K562 (cell line): ENCODE measurements around the gene MYH9. TPM values are rescaled to one million over a fixed set of nuclear protein-coding genes. Genes with fewer than 3 reads are reported as not detected.

ENCODE experiments used
- ATAC-seq: fragments of 200-7000 bp; cut with Tn5 transposase; 3 replicates; pipeline ENCODE4 v1.9.1; 2020; ENCODE audit warnings: moderate library complexity
- BruUV-seq: library from RNA; stranded (reverse); fragments of 400-500 nt; replicated peaks from 2 replicates; lab custom pipeline; 2021; lab: Mats Ljungman, UMichigan
- CTCF ChIA-PET: fragments of 300-600 bp; formaldehyde crosslinking; extraction: SDS; loops from one replicate; lab custom pipeline; 2021; ENCODE audit warnings: low intra/inter-chr PET ratio; lab: Yijun Ruan, JAX
- POLR2A ChIA-PET: fragments of 300-600, 350-650 bp; sonication (Branson Sonifier 250); formaldehyde crosslinking; extraction: SDS; loops from one replicate; lab custom pipeline; 2021; ENCODE audit warnings: antibody characterized with exemption, inconsistent platforms; lab: Yijun Ruan, JAX
- DNase-seq, 4 experiments: peaks; one replicate each; pipeline versions ENCODE4 v3.0.0 to v3.0.0-alpha.2; 2011 to 2018; ENCODE audit warnings: low spot score in 3 of 4, mixed read lengths in 3 of 4; ENCODE audit errors: extremely low read depth in 1 of 4
- FAIRE-seq: peaks from 2 replicates; lab custom pipeline; 2011; peaks lifted over from hg19 to GRCh38; lab: Jason Lieb, UNC
- H2AFZ ChIP-seq: 2 replicates; pipeline ENCODE4 v1.6.0; 2011; ENCODE audit warnings: low read depth, low read length, control low read depth, inconsistent platforms
- H3K27ac ChIP-seq: fragments of 200-600 bp; 3 replicates; pipeline ENCODE4 v1.8.0; 2011; ENCODE audit warnings: low read depth, mild to moderate bottlenecking, control low read depth, inconsistent platforms, low read length, moderate library complexity, mixed read lengths; ENCODE audit errors: extremely low read depth
- H3K27me3 ChIP-seq, 2 experiments: fragments of 300-600 bp in 1 of 2; 2 replicates in 1 of 2; 3 replicates in 1 of 2; pipeline versions ENCODE4 v1.6.0 to v1.8.0; 2011; ENCODE audit warnings: inconsistent platforms in 2 of 2, low read length in 2 of 2, mild to moderate bottlenecking in 1 of 2, mixed read lengths in 1 of 2, moderate library complexity in 1 of 2; ENCODE audit not compliant: control insufficient read depth in 2 of 2, insufficient read depth in 2 of 2
- H3K36me3 ChIP-seq: fragments of 300-600 bp; 3 replicates; pipeline ENCODE4 v1.8.0; 2011; ENCODE audit warnings: mild to moderate bottlenecking, low read length, inconsistent platforms; ENCODE audit not compliant: control insufficient read depth, insufficient read depth
- H3K4me1 ChIP-seq, 2 experiments: fragments of 200-600 bp in 1 of 2; replicated peaks in 1 of 2; 2 replicates in 1 of 2; 3 replicates in 1 of 2; pipeline versions ENCODE4 v1.5.1 to v1.8.0; 2011; ENCODE audit warnings: inconsistent platforms in 2 of 2, low read length in 2 of 2, mild to moderate bottlenecking in 1 of 2, mixed read lengths in 1 of 2, moderate library complexity in 1 of 2; ENCODE audit not compliant: control insufficient read depth in 2 of 2, insufficient read depth in 2 of 2
- H3K4me2 ChIP-seq: 2 replicates; pipeline ENCODE4 v1.6.1; 2011; ENCODE audit warnings: low read length, control low read depth, inconsistent platforms, mixed read lengths; ENCODE audit not compliant: insufficient read depth
- H3K4me3 ChIP-seq: fragments of 200-600 bp; sonication (generic), shearing (Covaris generic); 2 replicates; pipeline ENCODE4 v1.5.1; 2016; ENCODE audit warnings: control low read depth, inconsistent platforms
- H3K79me2 ChIP-seq: fragments of 200-600 bp; 3 replicates; pipeline ENCODE4 v1.8.0; 2011; ENCODE audit warnings: low read length, inconsistent platforms; ENCODE audit not compliant: control insufficient read depth, insufficient read depth
- H3K9ac ChIP-seq, 2 experiments: 2 replicates each; pipeline versions ENCODE4 v1.6.0 to v1.6.1; 2011; ENCODE audit warnings: low read depth in 2 of 2, low read length in 2 of 2, control low read depth in 1 of 2, inconsistent platforms in 1 of 2, mild to moderate bottlenecking in 1 of 2, mixed read lengths in 1 of 2; ENCODE audit not compliant: insufficient read depth in 1 of 2
- H3K9me1 ChIP-seq: one replicate; pipeline ENCODE4 v1.6.0; 2011; ENCODE audit warnings: inconsistent platforms, mild to moderate bottlenecking, low read length, moderate library complexity; ENCODE audit not compliant: control insufficient read depth, insufficient read depth
- H3K9me3 ChIP-seq: replicated peaks from 2 replicates; pipeline ENCODE4 v1.5.1; 2011; ENCODE audit warnings: low read depth, low read length, inconsistent platforms; ENCODE audit not compliant: control insufficient read depth, insufficient read depth
- H4K20me1 ChIP-seq: replicated peaks from 2 replicates; pipeline ENCODE4 v1.6.1; 2011; ENCODE audit warnings: low read length, inconsistent platforms, mixed read lengths; ENCODE audit not compliant: control insufficient read depth, insufficient read depth
- BRCA1 ChIP-seq, 2 experiments: fragments of 450-650 bp in 1 of 2; sonication (generic) in 1 of 2; formaldehyde crosslinking in 1 of 2; IDR thresholded peaks; 2 replicates each; pipeline versions ENCODE4 v1.5.0 to v1.6.1; 2017 to 2020; ENCODE audit warnings: mild to moderate bottlenecking in 1 of 2, missing genetic modification reagents in 1 of 2
- CREM ChIP-seq: IDR thresholded peaks from 2 replicates; pipeline ENCODE4 v1.6.1; 2014; ENCODE audit warnings: antibody characterized with exemption, low read depth
- EP400 ChIP-seq: fragments of 450-650 bp; IDR thresholded peaks from 2 replicates; pipeline ENCODE4 v1.6.1; 2017; ENCODE audit warnings: antibody characterized with exemption, mild to moderate bottlenecking, moderate library complexity
- ERF ChIP-seq: fragments of 450-650 bp; formaldehyde crosslinking; IDR thresholded peaks from 2 replicates; pipeline ENCODE4 v1.4.0; 2020; ENCODE audit warnings: mild to moderate bottlenecking, mixed read lengths
- GABPB2 ChIP-seq: fragments of 250-450 bp; sonication (Bioruptor Pico); conservative IDR thresholded peaks from 2 replicates; pipeline ENCODE4 v1.5.1; 2021; ENCODE audit warnings: mild to moderate bottlenecking
- IFI16 ChIP-seq: fragments of 250-450 bp; sonication (Bioruptor Pico); IDR thresholded peaks from 2 replicates; pipeline ENCODE4 v2.1.2; 2022; ENCODE audit warnings: mild to moderate bottlenecking, inconsistent platforms
- POLR2AphosphoS2 ChIP-seq: IDR thresholded peaks from 2 replicates; pipeline ENCODE4 v1.6.1; 2012; ENCODE audit warnings: low read length, improper control_type of control experiment
- TRIM28 ChIP-seq: fragments of 450-650 bp; IDR thresholded peaks from 2 replicates; pipeline ENCODE4 v1.6.1; 2017
- TSC22D4 ChIP-seq: fragments of 450-650 bp; IDR thresholded peaks from 2 replicates; pipeline ENCODE4 v1.6.1; 2016; ENCODE audit warnings: missing genetic modification characterization, missing biosample characterization, control low read depth
- ZC3H8 ChIP-seq: fragments of 450-650 bp; IDR thresholded peaks from 2 replicates; pipeline ENCODE4 v1.6.1; 2017
- ZNF23 ChIP-seq: fragments of 250-450 bp; sonication (Bioruptor Pico); IDR thresholded peaks from 2 replicates; pipeline ENCODE4 v1.4.0; 2020; ENCODE audit warnings: mild to moderate bottlenecking
- ZNF354B ChIP-seq: fragments of 250-450 bp; sonication (Bioruptor Pico); IDR thresholded peaks from 2 replicates; pipeline ENCODE4 v1.4.0; 2020
- WGBS: fragments of 100-300 bp; shearing (Covaris generic); methylation state at CpG from one replicate; pipeline ENCODE4 v1.1.6; 2016; ENCODE audit warnings: low coverage, mixed read lengths; ENCODE audit not compliant: insufficient coverage; ENCODE audit errors: missing lambda C conversion rate; 5-methylcytosine and 5-hydroxymethylcytosine counted together
- in situ Hi-C: fragments of 300-500 bp; cut with MboI; formaldehyde crosslinking; loops from 4 replicates; pipeline ENCODE4 v1.15.0; 2018; ENCODE audit warnings: inconsistent platforms, mixed read lengths
- intact Hi-C: fragments of 100-400 bp; cut with micrococcal nuclease; formaldehyde crosslinking; loops from 2 replicates; pipeline ENCODE4 v1.14.2; 2022
- polyA plus RNA-seq, 8 experiments: library from polyadenylated mRNA; depleted of rRNA in 4 of 8; stranded (reverse) in 5 of 8; unstranded in 3 of 8; fragments of >200 nt; fragmentation: Nextera tagmentation in 2 of 8; fragmentation: Illumina TruSeq in 1 of 8; extraction: Ambion mirVana in 2 of 8; extraction: Trizol in 1 of 8; gene quantifications; 2 replicates each; pipeline versions ENCODE4 v1.2.1 to v1.2.3, GENCODE V29; 2011 to 2014; ENCODE audit warnings: inconsistent platforms in 1 of 8, missing spikeins in 1 of 8
- total RNA-seq, 7 experiments: library from RNA; depleted of rRNA in 6 of 7; stranded (reverse); fragments of >200 nt in 6 of 7; fragmentation: Illumina TruSeq in 2 of 7; extraction: Trizol in 2 of 7; gene quantifications; 2 replicates each; pipeline versions ENCODE4 v1.2.1 to v1.2.3, GENCODE V29; 2011 to 2021; ENCODE audit warnings: low replicate concordance in 1 of 7
- TF ChIP-seq, protein P1 (sequence below): fragments of 250-450 bp; sonication (Bioruptor Pico); IDR thresholded peaks from 2 replicates; pipeline ENCODE4 v1.8.0; 2021; ENCODE audit warnings: borderline replicate concordance, mild to moderate bottlenecking, moderate library complexity; ENCODE audit not compliant: poor library complexity, severe bottlenecking
- TF ChIP-seq, protein P2 (sequence below), 3 experiments: fragments of 200-800 bp in 1 of 3; sonication (Bioruptor generic) in 1 of 3; sonication (generic) in 1 of 3; formaldehyde crosslinking in 1 of 3; IDR thresholded peaks; 2 replicates each; pipeline versions ENCODE4 v1.6.1 to v1.8.0; 2016 to 2022; ENCODE audit warnings: mild to moderate bottlenecking in 2 of 3, missing compliant biosample characterization in 2 of 3, missing genetic modification characterization in 2 of 3, missing genetic modification reagents in 1 of 3
- TF ChIP-seq, protein P3 (sequence below): fragments of 250-450 bp; sonication (Bioruptor Pico); IDR thresholded peaks from 2 replicates; pipeline ENCODE4 v1.6.1; 2021; ENCODE audit warnings: mild to moderate bottlenecking
- TF ChIP-seq, protein P4 (sequence below), 2 experiments: fragments of 450-650 bp; conservative IDR thresholded peaks; 2 replicates each; pipeline ENCODE4 v1.6.1; 2017; ENCODE audit warnings: mild to moderate bottlenecking in 2 of 2, moderate library complexity in 2 of 2
- TF ChIP-seq, protein P5 (sequence below): fragments of 450-650 bp; IDR thresholded peaks from 2 replicates; pipeline ENCODE4 v1.6.1; 2018; ENCODE audit not compliant: partially characterized antibody

The MYH9 gene
- total and polyA plus RNA-seq, 9 of the 15 experiments (the other 6 are each of a cell fraction or from before 2014, with no cell fraction given): 0.71 to 111 (median 24.6) TPM

DNA sequence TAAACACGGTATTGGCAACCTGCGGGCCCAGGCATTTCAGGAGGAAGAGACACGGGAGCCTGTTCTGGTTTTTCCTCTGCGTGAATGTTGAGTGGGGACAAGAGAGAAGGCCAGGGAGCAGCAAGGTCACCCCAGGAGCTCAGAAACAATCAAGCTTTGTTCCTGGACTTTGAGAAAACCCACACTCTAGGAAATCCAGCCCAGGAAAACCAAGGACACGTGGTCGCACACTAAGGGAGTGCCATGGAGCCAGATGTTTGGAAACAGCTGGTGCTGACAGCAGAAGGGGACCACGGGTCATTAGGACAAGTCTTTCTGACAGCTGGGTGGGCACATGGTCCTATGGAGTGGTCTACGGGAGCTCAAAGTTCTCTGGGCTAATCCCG lies 44.1 kb downstream of the MYH9 start:
- H3K27ac ChIP-seq: no peak overlapping the region
- H3K79me2 ChIP-seq: peaks cover 6% of the 10 kb centered on the region; the same call in 2 of the 3 replicates
- no peak for DNase-seq
- H3K9me3 ChIP-seq: no peaks in the 10 kb centered on the region
- no peak for FAIRE-seq
- H4K20me1 ChIP-seq: no peaks in the 10 kb centered on the region
- no TSS peak for BruUV-seq
- 85% methylated on average over 8 of the region's 9 CpGs for WGBS
- CTCF ChIA-PET: no interaction called here
- peaks cover 65% of the 10 kb centered on the region for H3K36me3 ChIP-seq
- H3K27me3 ChIP-seq: no peaks in the 10 kb centered on the region
- in situ Hi-C loops (no loop called here), intact Hi-C loops (no loop called here)
- no peak for ATAC-seq
- no peak overlapping the region for H2AFZ ChIP-seq
- H3K9ac ChIP-seq: no peak overlapping the region
- POLR2A ChIA-PET: interaction anchor here (0.5 to 0.9 kb wide), 4 partner anchors 10 to 80 kb away, joined by 3 to 4 read pairs (median 3); no protein-coding TSS in a partner anchor
- H3K4me3 ChIP-seq: no peak overlapping the region
- H3K9me1 ChIP-seq: no peaks in the 10 kb centered on the region
- H3K4me1 ChIP-seq: peaks cover 0 to 5% of the 10 kb centered on the region in 2 experiments; a peak in 2 of 5 replicates
- H3K4me2 ChIP-seq: no peak overlapping the region
- TF ChIP-seq ERF (CRISPR knock-in tag) (no peak), ZNF23 (CRISPR knock-in tag) (no peak), ZC3H8 (no peak), EP400 (no peak), TSC22D4 (tag) (no peak), GABPB2 (CRISPR knock-in tag) (no peak), POLR2AphosphoS2 (no peak), CREM (no peak), ZNF354B (CRISPR knock-in tag) (no peak), TRIM28 (no peak), BRCA1 (IDR thresholded peaks at IDR 0.05) (no peak), BRCA1 (CRISPR knock-in tag; IDR thresholded peaks at IDR 0.05) (no peak), IFI16 (no peak)
- TF ChIP-seq, protein P1, sequence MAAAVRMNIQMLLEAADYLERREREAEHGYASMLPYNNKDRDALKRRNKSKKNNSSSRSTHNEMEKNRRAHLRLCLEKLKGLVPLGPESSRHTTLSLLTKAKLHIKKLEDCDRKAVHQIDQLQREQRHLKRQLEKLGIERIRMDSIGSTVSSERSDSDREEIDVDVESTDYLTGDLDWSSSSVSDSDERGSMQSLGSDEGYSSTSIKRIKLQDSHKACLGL: no peak
- TF ChIP-seq, protein P2, sequence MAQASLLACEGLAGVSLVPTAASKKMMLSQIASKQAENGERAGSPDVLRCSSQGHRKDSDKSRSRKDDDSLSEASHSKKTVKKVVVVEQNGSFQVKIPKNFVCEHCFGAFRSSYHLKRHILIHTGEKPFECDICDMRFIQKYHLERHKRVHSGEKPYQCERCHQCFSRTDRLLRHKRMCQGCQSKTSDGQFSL (CRISPR knock-in tag; IDR thresholded peaks at IDR 0.05): no peak
- TF ChIP-seq, protein P2 (tag; IDR thresholded peaks at IDR 0.05): no peak
- TF ChIP-seq, protein P3, sequence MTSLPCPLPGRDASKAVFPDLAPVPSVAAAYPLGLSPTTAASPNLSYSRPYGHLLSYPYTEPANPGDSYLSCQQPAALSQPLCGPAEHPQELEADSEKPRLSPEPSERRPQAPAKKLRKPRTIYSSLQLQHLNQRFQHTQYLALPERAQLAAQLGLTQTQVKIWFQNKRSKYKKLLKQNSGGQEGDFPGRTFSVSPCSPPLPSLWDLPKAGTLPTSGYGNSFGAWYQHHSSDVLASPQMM (CRISPR knock-in tag): no peak
- TF ChIP-seq, protein P4, sequence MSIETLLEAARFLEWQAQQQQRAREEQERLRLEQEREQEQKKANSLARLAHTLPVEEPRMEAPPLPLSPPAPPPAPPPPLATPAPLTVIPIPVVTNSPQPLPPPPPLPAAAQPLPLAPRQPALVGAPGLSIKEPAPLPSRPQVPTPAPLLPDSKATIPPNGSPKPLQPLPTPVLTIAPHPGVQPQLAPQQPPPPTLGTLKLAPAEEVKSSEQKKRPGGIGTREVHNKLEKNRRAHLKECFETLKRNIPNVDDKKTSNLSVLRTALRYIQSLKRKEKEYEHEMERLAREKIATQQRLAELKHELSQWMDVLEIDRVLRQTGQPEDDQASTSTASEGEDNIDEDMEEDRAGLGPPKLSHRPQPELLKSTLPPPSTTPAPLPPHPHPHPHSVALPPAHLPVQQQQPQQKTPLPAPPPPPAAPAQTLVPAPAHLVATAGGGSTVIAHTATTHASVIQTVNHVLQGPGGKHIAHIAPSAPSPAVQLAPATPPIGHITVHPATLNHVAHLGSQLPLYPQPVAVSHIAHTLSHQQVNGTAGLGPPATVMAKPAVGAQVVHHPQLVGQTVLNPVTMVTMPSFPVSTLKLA (conservative IDR thresholded peaks at IDR 0.05): no peak
- TF ChIP-seq, protein P5, sequence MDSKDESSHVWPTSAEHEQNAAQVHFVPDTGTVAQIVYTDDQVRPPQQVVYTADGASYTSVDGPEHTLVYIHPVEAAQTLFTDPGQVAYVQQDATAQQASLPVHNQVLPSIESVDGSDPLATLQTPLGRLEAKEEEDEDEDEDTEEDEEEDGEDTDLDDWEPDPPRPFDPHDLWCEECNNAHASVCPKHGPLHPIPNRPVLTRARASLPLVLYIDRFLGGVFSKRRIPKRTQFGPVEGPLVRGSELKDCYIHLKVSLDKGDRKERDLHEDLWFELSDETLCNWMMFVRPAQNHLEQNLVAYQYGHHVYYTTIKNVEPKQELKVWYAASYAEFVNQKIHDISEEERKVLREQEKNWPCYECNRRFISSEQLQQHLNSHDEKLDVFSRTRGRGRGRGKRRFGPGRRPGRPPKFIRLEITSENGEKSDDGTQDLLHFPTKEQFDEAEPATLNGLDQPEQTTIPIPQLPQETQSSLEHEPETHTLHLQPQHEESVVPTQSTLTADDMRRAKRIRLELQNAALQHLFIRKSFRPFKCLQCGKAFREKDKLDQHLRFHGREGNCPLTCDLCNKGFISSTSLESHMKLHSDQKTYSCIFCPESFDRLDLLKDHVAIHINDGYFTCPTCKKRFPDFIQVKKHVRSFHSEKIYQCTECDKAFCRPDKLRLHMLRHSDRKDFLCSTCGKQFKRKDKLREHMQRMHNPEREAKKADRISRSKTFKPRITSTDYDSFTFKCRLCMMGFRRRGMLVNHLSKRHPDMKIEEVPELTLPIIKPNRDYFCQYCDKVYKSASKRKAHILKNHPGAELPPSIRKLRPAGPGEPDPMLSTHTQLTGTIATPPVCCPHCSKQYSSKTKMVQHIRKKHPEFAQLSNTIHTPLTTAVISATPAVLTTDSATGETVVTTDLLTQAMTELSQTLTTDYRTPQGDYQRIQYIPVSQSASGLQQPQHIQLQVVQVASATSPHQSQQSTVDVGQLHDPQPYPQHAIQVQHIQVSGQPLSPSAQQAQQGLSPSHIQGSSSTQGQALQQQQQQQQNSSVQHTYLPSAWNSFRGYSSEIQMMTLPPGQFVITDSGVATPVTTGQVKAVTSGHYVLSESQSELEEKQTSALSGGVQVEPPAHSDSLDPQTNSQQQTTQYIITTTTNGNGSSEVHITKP: no peak
